ENCODE measurements around the gene SHROOM2.

SHROOM2 gene

DNA sequence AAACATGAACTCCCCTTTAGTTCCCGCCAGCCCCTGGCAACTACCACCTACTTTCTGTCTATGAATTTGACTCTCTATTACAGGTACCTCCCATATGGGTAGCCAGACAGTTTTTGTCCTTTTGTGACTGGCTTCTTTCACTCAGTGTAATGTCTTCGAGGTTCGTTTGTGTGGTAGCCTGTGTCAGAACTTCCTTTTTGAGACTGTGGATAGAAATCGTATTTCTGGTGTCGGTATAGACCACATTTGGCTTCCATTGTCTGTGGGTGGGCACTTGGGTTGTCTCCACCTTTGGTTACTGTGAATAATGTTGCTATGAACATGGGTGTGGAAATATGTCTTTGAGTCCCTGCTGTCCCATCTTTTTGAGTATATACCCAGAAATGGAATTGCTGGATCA lies 175.5 kb downstream of the SHROOM2 start:
- TF ChIP-seq, protein P1, sequence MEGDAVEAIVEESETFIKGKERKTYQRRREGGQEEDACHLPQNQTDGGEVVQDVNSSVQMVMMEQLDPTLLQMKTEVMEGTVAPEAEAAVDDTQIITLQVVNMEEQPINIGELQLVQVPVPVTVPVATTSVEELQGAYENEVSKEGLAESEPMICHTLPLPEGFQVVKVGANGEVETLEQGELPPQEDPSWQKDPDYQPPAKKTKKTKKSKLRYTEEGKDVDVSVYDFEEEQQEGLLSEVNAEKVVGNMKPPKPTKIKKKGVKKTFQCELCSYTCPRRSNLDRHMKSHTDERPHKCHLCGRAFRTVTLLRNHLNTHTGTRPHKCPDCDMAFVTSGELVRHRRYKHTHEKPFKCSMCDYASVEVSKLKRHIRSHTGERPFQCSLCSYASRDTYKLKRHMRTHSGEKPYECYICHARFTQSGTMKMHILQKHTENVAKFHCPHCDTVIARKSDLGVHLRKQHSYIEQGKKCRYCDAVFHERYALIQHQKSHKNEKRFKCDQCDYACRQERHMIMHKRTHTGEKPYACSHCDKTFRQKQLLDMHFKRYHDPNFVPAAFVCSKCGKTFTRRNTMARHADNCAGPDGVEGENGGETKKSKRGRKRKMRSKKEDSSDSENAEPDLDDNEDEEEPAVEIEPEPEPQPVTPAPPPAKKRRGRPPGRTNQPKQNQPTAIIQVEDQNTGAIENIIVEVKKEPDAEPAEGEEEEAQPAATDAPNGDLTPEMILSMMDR (IDR thresholded peaks at IDR 0.05; ENCODE audit: insufficient read depth, low read depth, low read length, missing control alignments) = no peak
- no peak for DNase-seq (ENCODE audit: low read depth)
- no peak overlapping the region for H3K4me3 ChIP-seq (ENCODE audit: low read depth, low read length)

DNA sequence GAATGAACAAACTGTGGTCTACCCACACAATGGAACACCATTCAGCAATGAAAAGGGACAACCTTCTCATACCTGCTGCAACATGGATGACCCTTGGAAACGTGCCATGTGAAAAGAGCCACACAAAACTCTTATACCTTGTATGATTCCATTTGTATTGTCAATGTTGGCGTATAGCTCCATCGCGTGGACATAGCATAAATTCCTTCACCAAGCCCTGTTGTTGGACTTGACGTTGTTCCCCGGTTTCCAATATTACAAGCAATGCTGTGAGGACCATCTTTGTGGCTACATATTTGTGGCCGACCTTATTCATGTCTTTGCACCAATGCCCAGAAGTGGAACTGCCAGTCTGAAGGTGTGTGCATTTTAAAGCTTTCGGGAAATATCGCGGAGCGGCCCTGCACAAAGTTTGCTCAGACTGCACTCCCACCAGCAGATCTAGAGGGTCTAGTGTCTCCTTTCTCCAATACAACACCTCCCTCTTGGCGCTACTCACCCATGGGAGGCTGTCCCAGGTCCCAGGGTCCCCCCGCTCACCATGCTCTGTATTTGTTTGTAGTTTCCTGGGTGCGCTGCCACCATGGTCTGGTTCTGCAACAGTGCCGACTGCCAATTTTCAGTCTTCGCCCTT lies 180.7 kb downstream of the SHROOM2 start, which contains the start of gene CLDN34:
Gene CLDN34 (plus strand): TSS at position 584 of the 634 bp plus-strand sequence. CDS start 0 bp downstream, at position 584.
- TF ChIP-seq, protein P1 (IDR thresholded peaks at IDR 0.05; ENCODE audit: insufficient read depth, low read depth, low read length, missing control alignments) = no peak
- no peak within 1 kb of the TSS for H3K4me3 ChIP-seq (ENCODE audit: low read depth, low read length)
- no peak for DNase-seq (ENCODE audit: low read depth)

DNA sequence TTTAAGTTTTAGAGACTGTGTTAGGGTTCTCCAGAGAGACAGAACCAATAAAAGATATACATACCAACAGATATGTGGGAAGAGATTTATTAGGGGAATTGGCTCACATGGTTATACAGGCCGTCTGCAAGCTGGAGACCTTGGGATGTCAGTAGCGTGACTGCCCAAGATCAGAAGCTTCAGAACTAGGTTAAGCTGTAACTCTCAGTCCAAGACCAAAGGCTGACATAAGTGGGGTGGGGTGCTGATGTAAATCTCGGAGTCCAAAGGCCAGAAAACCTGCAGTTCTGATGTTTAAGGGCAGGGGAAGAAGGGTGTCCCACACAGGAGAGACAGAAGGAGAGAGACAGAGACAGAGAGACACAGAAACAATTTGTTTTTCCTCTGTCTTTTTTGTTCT lies 191.4 kb downstream of the SHROOM2 start:
- no peak for DNase-seq (ENCODE audit: low read depth)
- no peak overlapping the region for H3K4me3 ChIP-seq (ENCODE audit: low read depth, low read length)
- TF ChIP-seq, protein P1 (IDR thresholded peaks at IDR 0.05; ENCODE audit: insufficient read depth, low read depth, low read length, missing control alignments) = no peak

DNA sequence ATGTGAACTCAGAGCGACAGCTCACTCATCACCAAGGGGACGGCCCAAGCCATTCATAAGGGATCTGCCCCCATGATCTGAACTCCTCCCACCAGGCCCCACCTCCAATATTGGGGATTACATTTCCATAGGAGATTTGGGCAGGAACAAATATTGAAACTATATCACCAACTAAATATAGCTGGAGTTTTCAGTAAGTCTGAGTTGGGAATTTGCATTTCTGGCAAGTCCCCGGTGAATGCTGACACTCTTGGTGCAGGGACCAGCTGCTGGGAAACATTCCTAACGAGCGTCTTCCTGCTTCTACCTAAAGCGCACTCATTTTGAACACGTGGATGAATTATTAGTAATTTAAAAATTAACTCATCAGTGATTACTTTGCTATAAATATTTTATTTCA lies 194.2 kb downstream of the SHROOM2 start:
- H3K4me3 ChIP-seq (ENCODE audit: low read depth, low read length) = no peak overlapping the region
- TF ChIP-seq, protein P1 (IDR thresholded peaks at IDR 0.05; ENCODE audit: insufficient read depth, low read depth, low read length, missing control alignments) = no peak
- DNase-seq (ENCODE audit: low read depth) = no peak

DNA sequence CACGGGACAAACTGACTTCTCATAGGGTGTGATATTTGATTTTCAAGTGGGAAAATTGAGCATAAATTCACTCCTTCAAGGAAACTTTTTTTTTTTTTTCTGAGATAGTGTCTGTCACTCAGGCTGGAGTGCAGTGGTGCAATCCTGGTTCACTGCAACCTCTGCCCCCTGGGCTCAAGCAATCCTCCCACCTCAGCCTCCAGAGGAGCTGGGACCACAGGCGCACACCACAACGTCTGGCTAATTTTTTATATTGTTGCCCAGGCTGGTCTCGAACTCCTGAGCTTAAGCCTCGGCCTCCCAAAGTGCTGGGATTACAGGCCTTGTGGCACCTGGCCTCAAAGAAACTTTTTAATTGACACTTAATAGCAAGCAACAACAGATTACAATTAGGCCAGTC lies 194.7 kb downstream of the SHROOM2 start:
- TF ChIP-seq, protein P1 (IDR thresholded peaks at IDR 0.05; ENCODE audit: insufficient read depth, low read depth, low read length, missing control alignments) = no peak
- DNase-seq (ENCODE audit: low read depth) = no peak

DNA sequence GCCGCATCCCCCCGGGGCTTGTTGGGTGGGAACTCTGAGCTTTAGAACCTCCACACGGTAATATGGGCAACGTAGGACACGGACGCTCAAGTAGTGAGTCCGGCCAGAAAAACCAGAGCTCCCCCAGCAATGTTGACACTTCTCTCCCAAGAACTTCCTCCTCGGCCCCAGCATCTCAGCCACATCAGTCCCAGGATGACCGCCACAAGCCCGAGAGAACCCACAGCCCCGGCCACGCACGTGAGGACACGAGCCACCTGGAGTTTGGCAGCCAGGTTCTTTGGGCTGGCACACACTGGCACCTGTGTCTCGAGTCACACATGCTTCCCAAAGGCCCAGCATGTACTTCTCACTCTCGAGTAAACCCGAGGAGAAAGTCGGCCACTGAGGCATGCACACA lies 197.2 kb downstream of the SHROOM2 start:
- no peak for DNase-seq (ENCODE audit: low read depth)
- TF ChIP-seq, protein P1 (IDR thresholded peaks at IDR 0.05; ENCODE audit: insufficient read depth, low read depth, low read length, missing control alignments) = no peak
- no peak overlapping the region for H3K4me3 ChIP-seq (ENCODE audit: low read depth, low read length)

More for the DNA sequence above, 194.7 kb downstream of the SHROOM2 start:
- H3K4me3 ChIP-seq (ENCODE audit: low read depth, low read length) = no peak overlapping the region

DNA sequence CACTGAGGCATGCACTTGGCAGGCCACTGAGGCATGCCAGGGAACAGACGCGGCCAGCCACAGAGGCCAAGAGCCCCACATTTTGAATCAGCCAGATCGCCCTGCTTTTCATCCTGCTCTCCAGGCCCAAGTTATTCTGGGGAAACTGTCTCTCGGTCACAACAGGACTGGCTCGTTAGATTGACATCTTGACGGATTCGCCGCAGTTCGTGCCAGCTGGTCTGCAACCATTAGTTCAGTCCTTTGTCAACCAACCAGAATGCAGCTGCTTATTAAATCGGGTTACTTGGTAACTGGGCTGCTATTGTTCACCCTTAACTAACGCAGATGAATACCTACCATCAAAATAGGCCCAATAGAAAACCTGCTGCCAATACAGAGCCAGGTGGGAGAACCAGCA lies 197.6 kb downstream of the SHROOM2 start:
- no peak for DNase-seq (ENCODE audit: low read depth)
- no peak overlapping the region for H3K4me3 ChIP-seq (ENCODE audit: low read depth, low read length)
- TF ChIP-seq, protein P1 (IDR thresholded peaks at IDR 0.05; ENCODE audit: insufficient read depth, low read depth, low read length, missing control alignments) = no peak
